Calu3 (cell line): Measurements from ENCODE around the gene LIMCH1. TPM values are rescaled to one million over a fixed set of nuclear protein-coding genes. Genes with fewer than 3 reads are reported as not detected.

Experiments
- BruUV-seq: library from RNA; stranded (reverse); fragments of 400-500 nt; replicated peaks from 2 replicates; lab custom pipeline; 2021; lab: Mats Ljungman, UMichigan
- CTCF ChIA-PET: fragments of 300-600 bp; sonication (Branson Sonifier 250); formaldehyde crosslinking; loops from one replicate; lab custom pipeline; 2022; ENCODE audit warnings: antibody characterized with exemption; lab: Charles Lee
- DNase-seq: peaks from one replicate; pipeline ENCODE4 v3.0.0; 2022
- H3K27ac Mint-ChIP-seq: one replicate; pipeline ENCODE4 v1.8.0; 2022; ENCODE audit warnings: mixed read lengths; ENCODE audit not compliant: unreplicated experiment
- H3K27me3 Mint-ChIP-seq: one replicate; pipeline ENCODE4 v1.8.0; 2022; ENCODE audit warnings: mixed read lengths; ENCODE audit not compliant: unreplicated experiment
- H3K36me3 Mint-ChIP-seq: one replicate; pipeline ENCODE4 v1.8.0; 2022; ENCODE audit warnings: mild to moderate bottlenecking, moderate library complexity, mixed read lengths; ENCODE audit not compliant: insufficient read depth, unreplicated experiment
- H3K4me1 Mint-ChIP-seq: one replicate; pipeline ENCODE4 v1.8.0; 2022; ENCODE audit warnings: mild to moderate bottlenecking, low read depth, mixed read lengths; ENCODE audit not compliant: unreplicated experiment
- H3K4me3 Mint-ChIP-seq: one replicate; pipeline ENCODE4 v1.8.0; 2022; ENCODE audit warnings: mild to moderate bottlenecking, low read depth, moderate library complexity, mixed read lengths; ENCODE audit not compliant: unreplicated experiment
- H3K9me3 Mint-ChIP-seq: one replicate; pipeline ENCODE4 v1.8.0; 2022; ENCODE audit warnings: low read depth, mixed read lengths; ENCODE audit not compliant: unreplicated experiment
- intact Hi-C: fragments of 100-400 bp; cut with micrococcal nuclease; formaldehyde crosslinking; loops from one replicate; pipeline ENCODE4 v1.10.0; 2022; ENCODE audit not compliant: unreplicated experiment
- total RNA-seq: library from RNA; stranded (reverse); gene quantifications from 2 replicates; pipeline ENCODE4 v1.2.3, GENCODE V29; 2022
- TF ChIP-seq, protein P1 (sequence below): fragments of 200-600 bp; IDR thresholded peaks from one replicate; pipeline ENCODE4 v1.8.0; 2022; ENCODE audit warnings: antibody characterized with exemption; ENCODE audit not compliant: unreplicated experiment

The LIMCH1 gene
- total RNA-seq, 1 experiment from 2014 or later = 78.7 TPM

DNA sequence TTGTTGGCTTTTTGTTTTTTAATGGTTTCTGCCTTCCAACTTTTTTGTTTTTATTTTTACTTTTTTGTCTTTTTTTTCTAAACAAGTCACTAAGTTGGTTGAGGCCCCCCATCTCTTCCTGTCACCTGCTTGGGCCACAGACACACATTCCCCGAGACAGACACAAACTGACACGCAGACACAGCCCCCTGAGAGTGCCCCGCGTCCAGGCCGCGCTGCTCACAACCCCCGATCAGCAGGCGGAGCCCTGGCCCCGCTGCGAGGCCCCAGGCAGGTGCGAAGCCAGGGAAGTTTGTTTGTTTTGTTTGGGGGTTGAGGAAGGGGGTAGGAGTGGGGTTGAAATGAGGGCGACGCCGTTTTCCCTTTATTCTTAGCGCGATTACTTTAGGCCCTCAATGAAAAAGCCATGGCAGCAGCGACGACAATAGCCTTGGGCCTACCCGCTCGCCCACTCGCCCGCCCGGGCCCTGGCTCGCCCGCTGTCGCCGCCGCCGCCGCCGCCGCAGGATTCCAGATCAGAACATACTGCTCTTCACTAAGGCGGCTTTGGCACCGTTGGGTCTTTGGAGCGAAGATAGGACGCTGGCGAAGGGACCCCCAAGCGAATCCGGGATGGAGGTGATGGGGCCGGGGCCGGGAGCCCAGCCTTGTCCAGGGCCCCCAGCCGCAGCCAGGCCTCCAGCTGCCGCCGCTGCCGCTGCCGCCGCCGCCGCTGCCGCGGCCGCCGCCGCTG lies 207.5 kb downstream of the LIMCH1 start:
- no TSS peak for BruUV-seq
- H3K4me1 Mint-ChIP-seq = no peaks in the 10 kb centered on the region
- no peak overlapping the region for H3K27ac Mint-ChIP-seq
- intact Hi-C loops = no loop called here
- TF ChIP-seq, protein P1, sequence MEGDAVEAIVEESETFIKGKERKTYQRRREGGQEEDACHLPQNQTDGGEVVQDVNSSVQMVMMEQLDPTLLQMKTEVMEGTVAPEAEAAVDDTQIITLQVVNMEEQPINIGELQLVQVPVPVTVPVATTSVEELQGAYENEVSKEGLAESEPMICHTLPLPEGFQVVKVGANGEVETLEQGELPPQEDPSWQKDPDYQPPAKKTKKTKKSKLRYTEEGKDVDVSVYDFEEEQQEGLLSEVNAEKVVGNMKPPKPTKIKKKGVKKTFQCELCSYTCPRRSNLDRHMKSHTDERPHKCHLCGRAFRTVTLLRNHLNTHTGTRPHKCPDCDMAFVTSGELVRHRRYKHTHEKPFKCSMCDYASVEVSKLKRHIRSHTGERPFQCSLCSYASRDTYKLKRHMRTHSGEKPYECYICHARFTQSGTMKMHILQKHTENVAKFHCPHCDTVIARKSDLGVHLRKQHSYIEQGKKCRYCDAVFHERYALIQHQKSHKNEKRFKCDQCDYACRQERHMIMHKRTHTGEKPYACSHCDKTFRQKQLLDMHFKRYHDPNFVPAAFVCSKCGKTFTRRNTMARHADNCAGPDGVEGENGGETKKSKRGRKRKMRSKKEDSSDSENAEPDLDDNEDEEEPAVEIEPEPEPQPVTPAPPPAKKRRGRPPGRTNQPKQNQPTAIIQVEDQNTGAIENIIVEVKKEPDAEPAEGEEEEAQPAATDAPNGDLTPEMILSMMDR = no peak
- H3K36me3 Mint-ChIP-seq = no peaks in the 10 kb centered on the region
- peaks cover 45% of the 10 kb centered on the region for H3K27me3 Mint-ChIP-seq
- DNase-seq = no peak
- no peaks in the 10 kb centered on the region for H3K9me3 Mint-ChIP-seq
- CTCF ChIA-PET = no interaction called here
- H3K4me3 Mint-ChIP-seq = no peak overlapping the region

DNA sequence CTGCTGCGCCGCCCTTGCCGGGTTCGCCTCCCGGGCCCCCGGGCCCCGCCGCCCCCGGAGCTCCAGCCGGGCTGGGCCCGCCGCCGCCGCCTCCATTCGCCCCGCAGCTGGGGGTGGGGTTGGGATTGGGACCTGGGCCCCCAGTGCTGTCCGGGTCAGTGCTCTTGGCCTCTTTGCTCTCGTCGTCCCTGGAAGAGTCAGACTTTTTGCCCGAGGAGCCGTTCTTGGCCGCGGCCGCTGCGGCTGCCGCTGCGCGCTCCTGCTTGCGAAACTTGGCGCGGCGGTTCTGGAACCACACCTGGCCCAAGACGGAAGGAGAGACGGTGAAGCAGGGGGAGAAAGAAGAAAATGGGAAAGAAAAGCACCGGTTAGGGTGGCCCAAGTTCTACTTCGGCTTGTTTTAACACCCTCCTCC lies 208.1 kb downstream of the LIMCH1 start:
- intact Hi-C loops = no loop called here
- Mint-ChIP-seq H3K36me3 (no peaks in the 10 kb centered on the region), H3K4me3 (no peak overlapping the region), H3K4me1 (no peaks in the 10 kb centered on the region), H3K27ac (no peak overlapping the region), H3K27me3 (peaks cover 50% of the 10 kb centered on the region), H3K9me3 (no peaks in the 10 kb centered on the region)
- CTCF ChIA-PET = no interaction called here
- no peak for DNase-seq
- BruUV-seq = no TSS peak
- TF ChIP-seq, protein P1 = no peak

DNA sequence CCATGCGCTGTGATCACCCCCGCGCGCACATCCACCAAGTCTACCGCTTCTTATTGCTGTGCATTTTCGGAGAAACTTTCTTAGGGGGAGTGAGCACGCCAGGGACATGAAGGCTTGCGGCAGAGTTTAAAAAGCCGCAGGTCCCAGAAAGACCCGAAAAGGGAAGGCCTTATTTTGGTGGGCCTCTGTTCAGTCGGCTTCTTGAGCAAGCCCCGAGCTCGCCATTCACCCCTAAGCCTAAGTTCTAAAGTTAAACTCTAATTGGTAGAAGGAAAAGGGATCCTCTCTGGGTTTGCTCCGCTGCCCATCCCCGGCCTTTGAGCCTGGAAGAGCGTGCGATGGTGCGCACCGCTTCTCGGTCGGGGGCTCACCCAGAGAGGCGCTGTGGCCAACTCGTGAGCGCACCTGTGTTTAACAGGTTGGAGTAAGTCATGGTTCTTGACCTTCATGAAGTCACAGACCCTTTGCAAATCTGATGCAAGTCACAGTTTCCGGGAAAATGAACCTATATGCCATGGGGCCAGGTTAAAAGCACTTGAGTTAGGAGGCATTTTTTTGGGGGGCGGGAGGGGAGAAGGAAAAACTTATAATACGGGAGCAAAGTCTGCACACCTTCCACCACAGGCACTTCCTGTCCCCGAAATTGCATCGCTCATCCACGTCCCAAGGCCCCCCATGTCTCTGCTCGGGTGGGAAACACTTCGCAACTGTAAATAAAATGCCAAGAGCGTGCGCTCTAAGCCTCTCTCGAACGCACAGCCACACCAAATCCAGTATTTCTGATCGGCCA lies 208.7 kb downstream of the LIMCH1 start:
- peaks cover 56% of the 10 kb centered on the region for H3K27me3 Mint-ChIP-seq
- intact Hi-C loops = no loop called here
- H3K4me3 Mint-ChIP-seq = no peak overlapping the region
- no peaks in the 10 kb centered on the region for H3K4me1 Mint-ChIP-seq
- TF ChIP-seq, protein P1 = no peak
- no peak for DNase-seq
- CTCF ChIA-PET = no interaction called here
- H3K27ac Mint-ChIP-seq = no peak overlapping the region
- no peaks in the 10 kb centered on the region for H3K36me3 Mint-ChIP-seq
- no TSS peak for BruUV-seq
- H3K9me3 Mint-ChIP-seq = no peaks in the 10 kb centered on the region

DNA sequence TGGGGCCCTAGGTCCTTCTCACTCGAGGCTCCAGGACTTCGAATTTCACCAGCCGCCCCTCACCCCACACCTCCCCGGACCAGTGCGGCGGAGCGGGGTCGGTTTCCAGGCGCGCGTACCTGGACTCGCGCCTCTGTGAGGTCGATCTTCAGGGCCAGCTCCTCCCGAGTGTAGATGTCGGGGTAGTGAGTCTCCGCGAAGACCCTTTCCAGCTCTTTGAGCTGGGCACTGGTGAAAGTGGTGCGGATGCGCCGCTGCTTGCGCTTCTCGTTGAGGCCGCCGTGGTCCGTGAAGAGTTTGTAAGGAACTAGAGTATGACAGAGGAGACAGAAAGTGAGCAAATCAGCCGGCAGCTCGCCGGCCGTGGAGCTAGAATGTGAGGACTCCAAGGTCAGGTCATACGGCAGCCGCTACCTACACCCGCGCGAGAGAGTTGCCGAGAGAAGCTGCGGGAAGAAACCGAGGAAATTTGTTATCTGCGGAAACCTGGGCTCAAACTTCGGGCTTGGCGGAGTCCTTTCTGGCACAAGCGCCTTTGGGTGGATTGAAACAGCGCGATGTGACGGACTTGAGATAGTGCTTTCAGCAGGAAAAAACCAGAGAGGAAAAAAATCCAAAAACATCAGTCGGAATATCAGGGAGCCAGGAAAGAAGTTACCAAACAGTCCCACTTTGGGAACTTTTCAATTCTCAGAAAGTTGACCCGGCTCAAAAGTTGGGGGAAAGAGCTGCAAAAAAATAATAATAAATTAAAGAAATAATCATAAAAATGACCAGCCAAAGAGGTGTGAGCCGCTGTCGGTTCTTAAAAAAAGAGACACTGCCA lies 209.5 kb downstream of the LIMCH1 start:
- TF ChIP-seq, protein P1 = no peak
- Mint-ChIP-seq H3K36me3 (no peaks in the 10 kb centered on the region), H3K27ac (no peak overlapping the region), H3K4me3 (no peak overlapping the region), H3K4me1 (no peaks in the 10 kb centered on the region), H3K27me3 (peaks cover 64% of the 10 kb centered on the region), H3K9me3 (no peaks in the 10 kb centered on the region)
- CTCF ChIA-PET = no interaction called here
- intact Hi-C loops = no loop called here
- BruUV-seq = no TSS peak
- no peak for DNase-seq
